Measurements from ENCODE around the gene WDR72.

The WDR72 gene

DNA sequence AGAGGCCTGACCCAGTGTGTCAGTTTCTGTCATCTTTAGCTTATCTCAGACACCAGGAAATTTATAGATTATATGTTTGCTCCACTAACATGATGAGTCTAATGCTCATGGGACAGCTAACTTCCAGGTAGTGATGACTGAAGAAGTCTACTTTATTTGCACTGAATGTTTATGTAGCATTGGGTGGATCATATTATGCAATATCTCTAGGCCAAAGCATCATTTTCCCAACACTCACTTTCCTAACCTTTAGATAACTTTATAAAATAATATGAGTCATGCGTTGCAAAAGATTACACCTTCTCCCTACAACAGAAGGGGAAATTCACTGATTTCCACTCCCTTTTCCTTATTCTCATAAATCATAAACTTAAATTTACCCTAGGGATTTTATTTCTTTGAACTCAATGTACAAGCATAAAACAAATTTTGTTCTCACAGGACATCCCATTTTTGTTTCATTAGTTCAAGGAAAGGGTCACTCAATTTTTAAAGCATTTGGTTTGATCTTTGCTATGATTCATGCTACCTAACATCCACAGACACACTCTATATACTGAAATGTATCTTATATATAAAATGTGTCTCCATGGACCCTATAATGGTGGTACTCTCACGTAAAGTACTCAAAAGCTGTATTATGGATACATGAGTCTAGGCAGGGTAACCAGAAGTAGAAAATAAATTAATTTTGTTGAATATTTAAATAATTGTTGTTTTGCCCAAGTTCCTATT lies 225.2 kb downstream of the WDR72 start:
- no peak for DNase-seq (ENCODE audit: low spot score)

GRCh38 chr15:53530761-53531160 lies 228.7 kb downstream of the WDR72 start:
- no peak for DNase-seq (ENCODE audit: low spot score)

GRCh38 chr15:53527996-53528395 lies 231.5 kb downstream of the WDR72 start:
- no peak for DNase-seq (ENCODE audit: low spot score)

GRCh38 chr15:53525894-53526293 lies 233.6 kb downstream of the WDR72 start:
- no peak for DNase-seq (ENCODE audit: low spot score)

GRCh38 chr15:53522991-53523390 lies 236.5 kb downstream of the WDR72 start:
- no peak for DNase-seq (ENCODE audit: low spot score)

DNA sequence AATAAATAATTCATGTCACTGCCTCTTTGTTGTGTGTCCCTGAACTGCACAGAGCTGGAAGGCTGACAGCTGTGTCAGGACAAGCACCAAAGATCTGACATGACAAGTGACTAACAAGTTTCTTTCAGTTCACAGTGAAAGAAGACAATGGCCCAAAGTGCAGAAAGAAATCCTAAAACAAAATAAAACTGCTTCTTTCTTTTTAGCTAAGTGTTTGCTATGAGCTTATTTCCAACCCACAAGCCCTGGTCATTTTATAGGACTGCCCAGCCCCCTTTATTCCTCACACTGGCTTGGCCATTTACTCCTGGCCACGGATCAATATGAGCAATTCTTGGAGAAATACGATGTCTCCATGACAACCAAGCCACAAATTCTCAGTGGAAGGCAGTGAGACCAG lies 238.5 kb downstream of the WDR72 start:
- DNase-seq (ENCODE audit: low spot score), result no peak

- DNase-seq (ENCODE audit: low spot score), result no peak
Observed at GRCh38 chr15:53513431-53513830, 246.0 kb downstream of the WDR72 start.

DNA sequence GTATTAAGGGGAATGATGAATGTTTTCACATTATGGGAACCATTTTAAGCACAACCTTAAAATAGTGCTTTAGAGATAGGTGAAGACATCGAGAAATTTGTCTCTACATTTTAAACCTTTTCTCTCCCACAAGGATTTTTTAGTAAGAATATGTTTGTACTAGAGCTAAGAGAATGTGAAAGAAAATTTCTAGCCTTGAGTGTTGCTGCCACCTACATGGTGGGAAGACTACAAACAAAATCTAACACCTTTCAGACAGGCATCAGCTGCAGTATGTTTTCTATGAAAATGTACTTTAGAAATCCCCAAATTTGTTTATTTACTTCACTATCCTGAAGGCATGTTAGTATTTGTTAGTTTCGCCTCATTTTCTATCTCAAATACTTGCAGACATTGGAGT lies 247.4 kb downstream of the WDR72 start:
- DNase-seq (ENCODE audit: low spot score), result no peak

- no peak for DNase-seq (ENCODE audit: low spot score)
Observed at GRCh38 chr15:53511175-53511574, 248.3 kb downstream of the WDR72 start.

DNA sequence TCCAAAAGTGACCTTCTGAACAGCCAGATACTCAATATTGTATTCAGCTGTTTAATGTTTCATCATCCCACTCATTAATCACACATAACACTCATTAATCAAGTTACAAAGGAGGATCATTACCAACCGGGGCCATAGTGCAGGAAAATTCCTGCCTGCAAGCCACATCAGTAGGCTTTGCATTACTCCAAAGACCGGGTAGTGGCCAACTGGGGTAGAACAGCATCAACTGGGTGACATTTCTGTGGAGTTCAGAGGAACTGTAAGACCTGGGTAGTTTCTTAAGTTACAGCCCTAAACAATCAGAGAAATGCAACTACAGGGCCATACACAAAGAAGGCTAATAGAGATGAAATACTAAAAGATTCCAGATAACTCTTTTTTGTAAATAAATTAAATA lies 253.1 kb downstream of the WDR72 start:
- DNase-seq (ENCODE audit: low spot score), result no peak

DNA sequence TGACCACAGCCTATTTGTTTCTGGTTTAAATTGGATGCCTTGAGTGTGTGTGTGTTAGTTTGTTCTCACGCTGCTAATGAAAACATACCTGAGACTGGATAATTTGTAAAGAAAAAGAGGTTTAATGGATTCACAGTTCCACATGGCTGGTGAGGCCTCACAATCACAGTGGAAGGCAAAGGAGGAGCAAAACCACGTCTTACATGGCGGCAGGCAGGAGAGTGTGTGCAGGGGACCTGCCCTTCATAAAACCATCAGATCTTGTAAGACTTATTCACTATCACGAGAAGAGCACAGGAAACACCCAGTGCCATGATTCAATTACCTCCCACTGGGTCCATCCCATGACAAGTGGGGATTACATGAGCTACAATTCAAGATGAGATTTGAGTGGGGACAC lies 260.5 kb downstream of the WDR72 start:
- DNase-seq (ENCODE audit: low spot score), result no peak

GRCh38 chr15:53490341-53490740 lies 269.1 kb downstream of the WDR72 start:
- DNase-seq (ENCODE audit: low spot score), result no peak

- DNase-seq (ENCODE audit: low spot score), result no peak
Observed at GRCh38 chr15:53482055-53482454, 277.4 kb downstream of the WDR72 start.

DNA sequence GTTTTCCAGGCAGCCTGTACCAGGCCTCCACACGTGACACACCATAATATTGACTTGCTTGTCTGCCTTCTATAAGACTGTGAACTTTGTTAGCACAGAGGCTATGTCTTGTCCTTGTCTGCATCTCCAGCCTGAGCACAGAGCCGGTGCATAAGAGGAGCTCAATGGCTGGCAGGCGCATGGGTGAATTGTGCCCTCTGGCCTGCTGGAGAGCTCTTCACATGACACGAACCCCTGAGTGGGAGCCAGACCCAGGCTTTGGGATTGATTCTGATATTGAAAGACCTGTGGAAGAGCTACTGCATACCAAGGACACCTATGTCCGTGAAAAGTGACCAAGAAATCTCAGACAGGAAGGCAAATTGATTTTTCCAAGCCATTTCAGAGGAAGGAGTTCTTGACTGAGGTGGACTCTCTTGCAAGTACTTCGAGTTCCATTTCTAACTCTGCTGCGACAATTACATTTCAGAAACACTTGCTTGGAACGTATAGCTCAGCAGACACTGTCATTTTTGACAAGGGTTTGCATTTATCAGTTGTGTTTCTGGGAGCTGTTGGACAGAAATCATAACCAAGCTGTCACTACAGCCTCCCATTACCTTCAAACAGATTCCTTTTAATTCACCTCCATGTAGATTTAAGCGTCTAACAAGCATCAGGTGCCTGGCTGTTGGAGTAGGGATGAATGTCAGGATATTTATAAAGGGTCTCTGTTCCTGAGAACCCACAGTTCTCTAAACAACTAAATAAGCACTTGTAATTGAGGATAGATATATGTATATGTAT lies 281.3 kb downstream of the WDR72 start:
- no peak for DNase-seq (ENCODE audit: low spot score)

GRCh38 chr15:53473886-53474285 lies 285.6 kb downstream of the WDR72 start:
- no peak for DNase-seq (ENCODE audit: low spot score)

DNA sequence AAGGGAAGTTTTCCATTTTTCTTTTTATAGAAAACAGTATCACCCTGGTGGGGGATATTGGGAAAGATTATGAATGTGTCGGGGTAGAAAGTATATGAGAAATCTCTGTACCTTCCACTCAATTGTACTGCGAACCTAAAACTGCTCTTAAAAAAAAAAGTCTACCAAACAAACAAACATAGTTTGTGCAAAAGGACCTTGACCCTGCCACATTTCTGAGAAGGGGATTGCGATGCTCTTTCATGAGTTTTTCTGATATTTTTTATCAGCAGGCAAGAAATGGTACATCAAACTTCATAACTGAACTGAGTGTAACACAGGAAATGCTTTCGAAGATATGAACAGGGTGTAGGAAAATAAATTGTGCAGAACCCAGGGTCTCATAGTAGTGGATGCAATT lies 286.0 kb downstream of the WDR72 start:
- DNase-seq (ENCODE audit: low spot score), result no peak

DNA sequence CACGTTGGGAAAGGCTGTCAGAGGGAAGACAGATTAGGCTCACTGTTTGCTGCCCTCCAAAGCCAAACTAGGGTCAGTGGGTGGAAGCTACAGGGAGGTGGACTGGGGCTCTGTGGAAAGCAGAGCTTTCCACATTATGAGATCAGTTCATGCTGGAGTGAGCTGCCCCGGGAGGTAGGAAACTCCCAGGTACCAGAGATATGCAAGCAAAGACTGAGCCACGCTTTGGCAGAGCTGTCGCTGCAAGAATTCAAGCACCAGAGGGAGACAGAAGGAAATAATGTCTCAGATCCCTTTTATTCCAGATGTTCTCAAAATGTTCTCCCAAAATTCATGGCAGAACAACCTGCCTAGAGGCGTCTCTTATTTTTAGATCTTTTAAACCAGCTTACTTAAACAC lies 286.6 kb downstream of the WDR72 start:
- no peak for DNase-seq (ENCODE audit: low spot score)

- no peak for DNase-seq (ENCODE audit: low spot score)
Observed at GRCh38 chr15:53472210-53472609, 287.3 kb downstream of the WDR72 start.

DNA sequence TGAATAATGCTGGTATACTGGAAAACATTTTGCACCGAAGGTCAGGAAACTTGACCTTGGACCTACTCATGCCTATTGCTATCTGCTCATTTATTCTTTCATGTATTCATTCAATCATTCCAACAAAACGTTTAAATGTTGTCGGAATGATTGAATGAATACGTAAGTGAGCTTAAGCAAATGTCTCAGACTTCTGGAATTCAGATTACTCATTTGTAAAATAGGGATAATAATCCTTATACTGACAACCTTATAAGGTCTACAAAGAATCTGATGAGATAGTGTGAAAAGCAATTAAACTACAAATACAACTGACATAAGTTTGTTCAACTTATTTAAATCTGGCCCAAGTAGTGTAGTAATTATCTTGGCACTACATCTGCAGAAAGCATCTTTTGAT lies 288.7 kb downstream of the WDR72 start:
- DNase-seq (ENCODE audit: low spot score), result no peak

- DNase-seq (ENCODE audit: low spot score), result no peak
Observed at GRCh38 chr15:53469422-53469821, 290.0 kb downstream of the WDR72 start.
